SH-SY5Y (cell line): ENCODE results near the gene TJP2.

Experiments
- GATA2 ChIP-seq: IDR thresholded peaks from 2 replicates; pipeline ENCODE4 v1.6.1; 2011; ENCODE audit warnings: mild to moderate bottlenecking, low read depth, low read length
- GATA3 ChIP-seq: IDR thresholded peaks from 2 replicates; pipeline ENCODE4 v1.6.1; 2011; ENCODE audit warnings: low read depth, mild to moderate bottlenecking, low read length, moderate library complexity

DNA sequence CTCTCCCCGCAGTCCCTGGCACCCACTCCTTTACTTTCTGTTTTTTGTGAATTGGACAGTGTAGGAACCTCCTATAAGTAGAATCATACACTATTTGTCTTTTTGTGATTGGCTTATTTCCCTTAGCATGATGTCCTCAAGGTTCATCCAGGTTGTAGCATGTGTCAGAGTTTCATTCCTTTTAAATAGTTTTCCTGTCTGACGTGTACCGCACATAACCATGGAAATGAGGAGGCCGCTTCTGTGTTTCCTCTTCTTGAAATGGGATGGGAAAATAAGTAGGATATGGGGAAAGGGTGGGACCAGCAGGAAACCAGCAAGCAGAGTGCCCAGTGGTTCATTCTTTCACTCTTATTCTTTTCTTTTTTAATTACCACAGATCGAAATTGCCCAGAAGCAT is 78.4 kb downstream of the TJP2 start:
- no peak for TF ChIP-seq GATA2
- TF ChIP-seq GATA3: no peak
